ENCODE results near the gene NDST3.

NDST3 gene

DNA sequence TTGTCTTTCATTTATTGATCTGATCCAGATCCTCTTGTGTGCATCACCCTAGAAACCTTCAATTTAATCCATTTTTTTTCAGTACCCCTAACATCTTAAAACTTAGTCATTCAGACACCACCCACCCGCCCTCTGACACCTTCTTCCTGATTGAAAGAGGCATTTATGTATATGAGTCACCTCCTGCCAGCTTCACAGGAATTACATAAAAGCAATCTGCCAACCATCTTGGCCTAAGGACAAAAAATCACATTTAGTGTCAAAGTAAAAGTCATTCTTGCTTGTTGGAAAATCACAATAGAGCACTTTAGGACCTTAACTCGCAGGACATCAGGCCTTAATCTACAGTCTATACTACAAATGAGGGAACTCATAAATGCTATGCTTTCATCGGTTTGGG, 52.1 kb downstream of the NDST3 start:
- no peak for TF ChIP-seq JUND (IDR thresholded peaks at IDR 0.05; ENCODE audit: low read depth)
- in situ Hi-C loops (cut with HindIII; ENCODE audit: low pct_unique_long_range_greater_than_20kb, low sequenced_read_pairs), result no loop called here
- DNase-seq (ENCODE audit: low read depth in 1 of 2, low spot score in 1 of 2), result no peak

DNA sequence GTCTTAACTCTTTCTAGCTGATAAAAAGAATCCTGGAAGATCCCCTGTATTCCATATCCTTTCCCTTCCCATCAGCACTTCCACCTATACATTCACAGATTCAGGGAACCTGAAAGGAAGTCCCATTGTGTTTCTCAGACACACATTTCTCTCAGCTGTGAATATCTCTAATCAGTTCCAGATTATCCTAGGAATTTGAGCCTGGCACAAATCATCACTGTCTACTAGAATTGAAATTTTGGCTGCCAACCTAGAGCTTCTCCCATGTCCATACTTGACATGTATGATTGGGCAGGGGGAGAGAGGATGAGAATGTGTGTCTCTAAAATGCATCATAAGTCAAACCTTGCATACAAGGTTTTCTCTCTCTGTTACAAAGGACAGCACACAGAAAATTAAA, 53.1 kb downstream of the NDST3 start:
- TF ChIP-seq JUND (IDR thresholded peaks at IDR 0.05; ENCODE audit: low read depth), result no peak
- in situ Hi-C loops (cut with HindIII; ENCODE audit: low pct_unique_long_range_greater_than_20kb, low sequenced_read_pairs), result no loop called here
- DNase-seq (ENCODE audit: low read depth in 1 of 2, low spot score in 1 of 2), result no peak

DNA sequence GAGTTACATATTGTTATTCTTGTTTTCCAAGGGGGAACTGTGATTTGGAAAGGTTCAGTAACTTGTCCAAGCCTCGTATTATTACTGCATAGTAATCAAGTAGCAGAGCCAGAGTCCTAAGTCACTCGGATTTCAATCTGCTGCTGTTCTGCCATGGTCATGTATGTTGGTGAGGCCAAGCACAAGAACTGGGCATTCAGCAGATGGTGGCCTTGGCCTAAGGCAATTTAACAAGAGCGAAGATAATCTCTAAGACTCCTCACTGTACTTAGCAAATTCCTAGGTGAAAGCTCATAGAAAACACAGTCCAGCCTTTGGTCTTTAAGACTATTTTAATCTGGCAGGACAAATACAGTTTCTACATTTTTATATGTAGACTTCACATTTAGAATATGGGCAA, 64.8 kb downstream of the NDST3 start:
- in situ Hi-C loops (cut with HindIII; ENCODE audit: low pct_unique_long_range_greater_than_20kb, low sequenced_read_pairs), result no loop called here
- no peak for TF ChIP-seq JUND (IDR thresholded peaks at IDR 0.05; ENCODE audit: low read depth)
- DNase-seq (ENCODE audit: low read depth in 1 of 2, low spot score in 1 of 2), result no peak

DNA sequence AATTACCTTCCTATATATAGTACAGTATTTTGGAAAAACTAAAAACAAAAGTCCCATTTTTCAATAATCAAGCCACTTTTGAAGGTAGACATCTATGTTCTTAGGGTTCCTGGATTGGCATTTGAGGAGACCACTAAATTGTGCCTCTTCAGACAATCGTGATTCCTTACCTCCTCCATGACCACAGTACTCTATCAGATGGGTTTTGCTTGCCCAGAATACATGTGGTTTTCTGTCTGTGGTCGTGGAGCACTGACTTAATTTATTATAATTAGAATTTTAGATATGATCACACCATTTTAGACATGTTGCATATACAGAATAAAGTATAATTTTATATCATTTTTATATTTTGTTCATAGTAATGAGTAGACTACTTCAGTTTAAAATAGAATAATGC, 67.9 kb downstream of the NDST3 start:
- DNase-seq (ENCODE audit: low read depth in 1 of 2, low spot score in 1 of 2), result no peak
- in situ Hi-C loops (cut with HindIII; ENCODE audit: low pct_unique_long_range_greater_than_20kb, low sequenced_read_pairs), result no loop called here
- no peak for TF ChIP-seq JUND (IDR thresholded peaks at IDR 0.05; ENCODE audit: low read depth)

DNA sequence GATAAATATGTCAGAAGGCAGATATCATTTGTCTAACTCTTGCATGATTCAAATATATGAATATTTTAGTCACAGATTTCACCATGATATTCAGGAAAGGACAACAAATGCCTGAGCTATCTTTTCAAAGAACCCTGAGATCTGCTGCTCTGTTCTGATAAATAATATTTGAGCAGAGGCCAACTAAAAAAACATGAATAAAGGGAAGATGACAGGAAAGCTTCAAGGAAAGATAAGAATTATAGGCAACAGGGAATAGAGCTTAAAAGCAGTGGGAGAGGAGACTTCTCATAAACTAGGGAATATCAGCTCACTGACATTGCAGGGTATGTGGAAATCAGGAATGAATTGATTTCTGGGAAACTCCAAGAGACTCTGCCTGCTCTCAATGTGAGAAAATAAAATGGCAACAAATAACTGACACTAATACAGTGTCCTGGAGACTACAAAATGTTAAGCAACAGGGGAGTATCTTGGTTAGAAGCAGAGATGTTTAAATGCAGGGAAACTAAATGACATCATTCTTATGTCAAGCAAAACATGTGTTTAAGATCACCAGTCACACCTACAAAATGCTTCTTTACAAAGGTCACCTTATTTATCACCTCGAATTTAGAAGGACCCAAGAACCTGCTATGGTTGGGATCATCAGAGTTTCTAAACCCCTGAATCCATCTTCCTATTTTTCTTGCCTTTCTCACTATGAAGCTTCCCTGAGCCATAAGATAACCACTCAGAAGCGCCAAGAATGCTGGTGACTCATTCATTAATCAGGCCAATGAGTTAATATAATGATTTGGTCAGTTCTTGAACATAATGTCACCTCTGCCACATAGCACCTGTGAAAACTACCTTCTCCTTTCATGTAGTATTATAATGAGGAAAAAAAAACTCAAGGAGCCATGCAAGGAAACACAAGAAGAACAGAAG, 78.1 kb downstream of the NDST3 start:
- no peak for DNase-seq (ENCODE audit: low read depth in 1 of 2, low spot score in 1 of 2)
- in situ Hi-C loops (cut with HindIII; ENCODE audit: low pct_unique_long_range_greater_than_20kb, low sequenced_read_pairs), result no loop called here
- no peak for TF ChIP-seq JUND (IDR thresholded peaks at IDR 0.05; ENCODE audit: low read depth)

DNA sequence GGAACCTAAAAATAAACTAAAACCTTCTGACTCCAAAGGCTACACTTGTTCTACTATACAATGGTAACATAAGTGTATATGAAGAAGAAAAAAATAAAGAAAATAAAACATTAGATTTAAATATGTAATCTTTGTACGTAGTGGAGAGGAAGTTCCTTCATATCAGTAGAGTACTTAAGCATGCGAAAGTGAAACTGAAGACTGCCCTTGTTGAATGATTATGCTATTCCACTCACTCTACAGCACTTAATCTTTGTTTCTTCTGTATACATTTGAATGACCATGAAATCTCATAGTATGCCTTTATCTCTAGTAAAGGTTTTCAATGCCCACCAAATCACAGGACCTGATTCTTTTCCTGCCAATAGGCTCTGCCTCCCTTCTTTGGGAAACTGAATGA, 78.9 kb downstream of the NDST3 start:
- in situ Hi-C loops (cut with HindIII; ENCODE audit: low pct_unique_long_range_greater_than_20kb, low sequenced_read_pairs), result no loop called here
- no peak for DNase-seq (ENCODE audit: low read depth in 1 of 2, low spot score in 1 of 2)
- TF ChIP-seq JUND (IDR thresholded peaks at IDR 0.05; ENCODE audit: low read depth), result no peak

DNA sequence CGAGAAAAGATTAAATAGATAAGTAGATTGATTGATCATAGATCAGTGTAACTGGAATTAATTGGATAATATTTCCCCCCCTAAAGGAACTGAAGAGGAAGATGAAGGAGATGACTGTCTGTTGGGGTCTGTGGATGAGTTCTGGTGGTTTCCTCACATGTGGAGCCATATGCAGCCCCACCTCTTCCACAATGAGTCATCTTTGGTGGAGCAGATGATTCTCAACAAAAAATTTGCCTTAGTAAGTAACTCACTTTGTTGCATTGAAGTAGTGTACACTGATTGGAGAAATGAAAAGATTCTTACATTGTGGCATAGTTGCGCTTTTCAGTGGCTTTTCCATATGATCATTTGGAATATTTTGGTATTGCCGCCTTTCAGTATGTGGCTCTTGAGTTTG, 80.4 kb downstream of the NDST3 start:
- in situ Hi-C loops (cut with HindIII; ENCODE audit: low pct_unique_long_range_greater_than_20kb, low sequenced_read_pairs), result no loop called here
- no peak for DNase-seq (ENCODE audit: low read depth in 1 of 2, low spot score in 1 of 2)
- no peak for TF ChIP-seq JUND (IDR thresholded peaks at IDR 0.05; ENCODE audit: low read depth)

DNA sequence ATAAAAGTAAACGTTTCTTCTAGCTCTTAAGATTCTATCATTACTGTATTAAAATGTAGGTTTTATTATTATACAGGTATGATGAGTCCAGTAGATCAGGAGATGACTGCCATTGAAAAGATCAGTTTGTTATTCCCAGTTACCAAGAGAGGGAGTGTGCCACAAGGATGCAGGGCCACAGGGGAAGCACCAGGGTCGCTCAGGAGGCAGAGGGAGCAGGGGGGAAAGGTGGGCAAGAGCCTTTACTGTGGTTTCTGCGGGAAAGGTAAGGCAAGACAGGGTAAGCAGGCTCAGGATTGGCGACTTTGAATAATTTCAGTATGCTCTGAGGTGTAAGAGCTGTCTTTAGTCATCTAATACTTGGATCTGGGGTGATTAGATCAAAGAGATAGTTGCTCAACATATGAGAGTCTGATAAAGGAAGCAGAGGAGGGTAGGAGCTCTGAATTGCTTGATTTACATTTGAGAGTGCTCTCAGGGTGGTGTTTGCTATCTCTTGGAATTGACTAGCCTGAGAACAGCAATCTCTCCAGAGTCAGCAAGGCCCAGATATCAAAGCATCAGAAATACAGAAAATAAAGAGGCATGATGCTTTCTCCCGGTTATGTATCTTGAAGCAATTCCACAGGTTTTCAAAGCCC, 86.0 kb downstream of the NDST3 start:
- in situ Hi-C loops (cut with HindIII; ENCODE audit: low pct_unique_long_range_greater_than_20kb, low sequenced_read_pairs), result no loop called here
- TF ChIP-seq JUND (IDR thresholded peaks at IDR 0.05; ENCODE audit: low read depth), result no peak
- DNase-seq (ENCODE audit: low read depth in 1 of 2, low spot score in 1 of 2), result no peak

DNA sequence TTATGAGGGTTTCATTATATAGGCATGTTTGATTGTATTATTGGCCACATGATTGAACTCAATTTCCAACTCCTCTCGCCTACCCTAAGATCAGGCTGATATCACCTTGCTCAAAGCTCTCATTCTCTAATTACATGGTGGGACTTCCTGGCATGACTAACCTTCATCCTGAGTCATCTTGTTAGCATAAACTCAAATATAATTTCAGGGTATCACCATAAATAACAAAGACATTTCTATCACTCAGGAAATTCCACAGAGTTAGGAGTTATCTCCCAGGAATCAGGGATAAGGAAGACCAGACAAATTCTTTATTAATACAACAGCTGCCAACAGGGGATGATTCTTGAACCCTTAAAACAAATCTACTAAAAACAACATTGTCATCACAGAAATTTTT, 90.7 kb downstream of the NDST3 start:
- no peak for TF ChIP-seq JUND (IDR thresholded peaks at IDR 0.05; ENCODE audit: low read depth)
- in situ Hi-C loops (cut with HindIII; ENCODE audit: low pct_unique_long_range_greater_than_20kb, low sequenced_read_pairs), result no loop called here
- DNase-seq (ENCODE audit: low read depth in 1 of 2, low spot score in 1 of 2), result no peak

DNA sequence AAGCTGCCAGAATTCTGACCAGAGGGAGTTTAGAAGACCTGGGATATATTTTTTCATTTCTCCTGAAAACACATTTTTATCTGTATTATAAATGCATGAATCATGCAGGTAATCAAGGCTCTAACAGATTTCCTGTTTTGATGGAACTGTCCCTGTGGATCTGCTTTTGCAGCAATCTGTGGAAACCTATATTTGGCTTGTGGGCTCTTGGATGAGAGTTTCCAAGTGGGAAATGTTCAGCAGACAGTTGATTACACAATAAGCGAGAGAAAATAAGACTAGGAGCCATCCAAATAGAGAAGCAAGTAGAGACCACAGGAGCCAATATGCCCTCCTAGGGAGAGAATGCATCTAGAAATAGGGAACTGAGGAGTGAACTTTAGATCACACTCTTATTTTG, 105.0 kb downstream of the NDST3 start:
- TF ChIP-seq JUND (IDR thresholded peaks at IDR 0.05; ENCODE audit: low read depth), result no peak
- in situ Hi-C loops (cut with HindIII; ENCODE audit: low pct_unique_long_range_greater_than_20kb, low sequenced_read_pairs), result no loop called here
- no peak for DNase-seq (ENCODE audit: low read depth in 1 of 2, low spot score in 1 of 2)

DNA sequence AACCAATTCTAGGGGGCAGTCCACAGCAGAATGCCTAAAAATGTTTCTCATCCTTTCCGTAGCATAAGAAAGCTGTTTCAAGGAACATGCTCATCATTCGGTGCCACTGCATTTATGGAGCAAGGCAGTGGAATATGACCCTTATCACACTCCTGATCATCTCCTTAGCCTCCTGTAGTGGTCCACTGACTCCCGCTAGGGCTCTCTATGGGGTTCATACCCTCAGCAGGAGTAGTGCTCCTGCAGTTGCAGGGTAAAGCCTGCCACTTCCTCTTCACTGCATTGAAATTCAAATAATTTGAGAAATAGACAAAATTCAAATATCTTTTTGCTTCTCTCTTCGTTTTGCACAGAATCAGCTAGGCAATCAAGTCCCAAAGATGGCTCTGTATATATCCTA, 107.0 kb downstream of the NDST3 start:
- no peak for DNase-seq (ENCODE audit: low read depth in 1 of 2, low spot score in 1 of 2)
- in situ Hi-C loops (cut with HindIII; ENCODE audit: low pct_unique_long_range_greater_than_20kb, low sequenced_read_pairs), result no loop called here

DNA sequence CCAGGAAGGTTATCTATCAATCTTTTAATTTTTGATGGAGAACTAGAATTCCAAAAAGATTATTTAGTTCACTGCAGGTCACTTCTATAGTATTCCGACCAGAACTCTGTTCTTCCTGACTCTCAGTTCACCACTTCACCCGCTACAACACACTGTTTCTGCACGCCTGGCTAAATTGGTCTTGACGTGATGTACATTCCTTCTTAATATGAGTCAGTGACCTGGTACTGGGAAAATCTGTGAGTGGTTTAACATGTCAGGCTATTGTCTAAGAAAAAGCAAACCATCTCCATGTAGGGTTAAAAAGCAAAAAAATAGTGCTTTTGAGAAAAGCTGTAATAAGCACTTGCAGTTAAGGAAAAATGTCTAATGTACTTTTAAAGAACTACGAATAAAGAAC, 120.4 kb downstream of the NDST3 start:
- no peak for TF ChIP-seq JUND (IDR thresholded peaks at IDR 0.05; ENCODE audit: low read depth)
- no peak for DNase-seq (ENCODE audit: low read depth in 1 of 2, low spot score in 1 of 2)
- in situ Hi-C loops (cut with HindIII; ENCODE audit: low pct_unique_long_range_greater_than_20kb, low sequenced_read_pairs), result no loop called here

More for the DNA sequence above, 107.0 kb downstream of the NDST3 start:
- TF ChIP-seq JUND (IDR thresholded peaks at IDR 0.05; ENCODE audit: low read depth), result no peak

DNA sequence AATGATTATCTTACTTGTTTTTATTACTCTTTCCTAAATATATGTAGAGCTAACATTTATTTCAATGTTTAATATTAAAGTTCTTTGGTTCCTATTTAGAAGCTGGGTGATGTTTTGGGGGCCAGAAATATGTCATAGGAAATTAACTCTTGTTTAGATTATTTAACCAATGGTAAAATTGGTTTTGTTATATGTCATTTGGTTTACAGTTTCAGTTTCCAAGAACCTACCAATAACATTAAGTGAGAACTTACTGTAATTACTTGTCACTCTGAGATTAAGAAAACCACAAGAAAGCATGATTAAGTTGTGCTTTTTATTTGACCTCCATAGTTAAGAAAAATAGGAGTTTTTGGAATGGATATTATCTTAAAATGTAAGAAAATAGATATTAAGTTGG, 121.2 kb downstream of the NDST3 start:
- in situ Hi-C loops (cut with HindIII; ENCODE audit: low pct_unique_long_range_greater_than_20kb, low sequenced_read_pairs), result no loop called here
- TF ChIP-seq JUND (IDR thresholded peaks at IDR 0.05; ENCODE audit: low read depth), result no peak
- DNase-seq (ENCODE audit: low read depth in 1 of 2, low spot score in 1 of 2), result no peak

Data from T47D (cell line).